TTC549 (cell line): ENCODE results near the gene ULBP3.
"Not testable (repeated sequence)": the region's sequence is repeated elsewhere in the genome, so short reads cannot be mapped to it uniquely, and the experiment has no call there.

ENCODE experiments used
- FAIRE-seq: peaks from 2 replicates; lab custom pipeline; 2012; peaks lifted over from hg19 to GRCh38; lab: Jason Lieb, UNC

Gene ULBP3

GRCh38 chr6:150015281-150016001 is 53.5 kb downstream of the ULBP3 start:
- FAIRE-seq, result not testable (repeated sequence)

GRCh38 chr6:150014623-150015280 is 54.2 kb downstream of the ULBP3 start:
- FAIRE-seq, result not testable (repeated sequence)

- not testable (repeated sequence) for FAIRE-seq
These were observed 54.9 kb downstream of the ULBP3 start for GRCh38 chr6:150013785-150014622.

GRCh38 chr6:150012846-150013784 is 55.8 kb downstream of the ULBP3 start:
- FAIRE-seq, result not testable (repeated sequence)
